Activated CD4-positive, alpha-beta T cell treated with anti-CD3 and anti-CD28 coated beads, Interleukin-2, amount 50 U/mL, for 16 hours (primary cell): Measurements from ENCODE around the gene HOXC9.

ENCODE experiments used
- DNase-seq: peaks from one replicate; pipeline ENCODE4 v3.0.0-alpha.2; 2020

The HOXC9 gene

GRCh38 chr12:53976823-53977595 is 23.0 kb upstream of the HOXC9 start:
- DNase-seq, result no peak

- DNase-seq, result no peak
Observed at GRCh38 chr12:53977596-53978445, 22.1 kb upstream of the HOXC9 start.

- DNase-seq, result no peak
Observed at GRCh38 chr12:53978477-53979356, 21.2 kb upstream of the HOXC9 start.

DNA sequence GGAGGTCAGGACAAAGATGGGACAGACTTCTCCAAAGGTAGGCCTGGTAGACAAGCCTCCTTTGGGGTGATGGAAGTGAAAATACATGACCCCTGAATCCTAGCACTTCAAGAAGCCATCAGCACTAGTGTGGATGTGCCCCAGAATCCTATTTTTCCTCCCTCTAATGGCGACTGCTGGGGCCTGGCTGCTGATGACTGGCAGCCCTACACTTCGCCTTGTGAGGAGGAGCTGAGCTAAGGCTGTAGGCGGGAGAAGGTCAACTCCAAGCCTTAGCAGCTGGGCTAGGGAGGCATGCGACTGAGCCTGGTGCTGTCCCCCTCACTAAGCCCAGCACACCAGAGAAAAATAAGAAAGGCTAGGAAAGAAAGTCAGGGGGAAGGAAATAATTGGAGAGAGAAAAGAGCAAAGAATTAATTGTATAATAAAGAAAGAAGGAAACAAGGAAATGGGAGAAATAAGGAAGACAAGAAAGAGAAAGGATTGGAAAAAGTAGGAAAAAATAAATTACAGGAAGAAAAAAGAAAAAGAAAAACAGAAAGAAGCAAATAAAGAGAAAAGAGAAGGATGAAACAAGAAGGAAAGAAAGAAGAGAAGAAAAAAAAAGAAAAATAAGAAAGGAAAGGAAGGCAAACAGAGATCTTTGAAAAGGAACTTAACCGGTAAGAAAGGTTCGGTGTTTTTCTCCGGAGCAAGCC is 19.7 kb upstream of the HOXC9 start:
- no peak for DNase-seq

DNA sequence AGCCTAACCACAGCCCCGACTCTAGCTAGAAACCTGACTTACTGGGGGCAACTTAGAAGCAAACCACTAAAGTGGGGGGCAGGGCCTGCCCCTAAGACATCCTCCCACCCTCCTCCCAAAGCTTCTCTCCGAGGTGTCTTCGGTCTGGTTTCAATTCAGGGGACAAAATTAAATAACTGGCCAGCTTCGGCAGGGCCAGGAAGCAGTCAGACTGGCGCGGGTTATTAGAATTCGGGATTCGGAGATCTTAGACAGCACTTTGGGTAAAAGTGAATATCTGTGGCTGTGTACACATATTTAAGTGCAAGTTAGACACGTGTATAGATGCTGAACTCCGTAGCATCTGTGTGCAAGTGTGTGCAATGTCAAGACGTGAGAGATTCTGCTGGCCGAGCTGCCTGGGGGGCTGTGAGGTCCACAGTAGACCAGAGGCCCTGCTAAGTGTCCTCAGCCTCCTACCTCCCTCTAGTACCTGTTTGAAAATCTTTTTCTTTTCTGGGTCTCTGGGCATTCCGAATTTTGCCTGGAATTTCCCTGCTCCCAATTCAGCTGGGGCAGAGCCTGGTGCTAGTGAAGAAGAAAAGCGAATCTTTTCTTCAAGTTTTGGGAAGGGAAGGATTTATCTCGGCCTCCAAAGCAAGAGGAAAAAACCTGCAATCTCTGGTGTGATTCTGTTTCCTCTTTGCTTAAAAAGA is 19.0 kb upstream of the HOXC9 start:
- DNase-seq, result no peak

DNA sequence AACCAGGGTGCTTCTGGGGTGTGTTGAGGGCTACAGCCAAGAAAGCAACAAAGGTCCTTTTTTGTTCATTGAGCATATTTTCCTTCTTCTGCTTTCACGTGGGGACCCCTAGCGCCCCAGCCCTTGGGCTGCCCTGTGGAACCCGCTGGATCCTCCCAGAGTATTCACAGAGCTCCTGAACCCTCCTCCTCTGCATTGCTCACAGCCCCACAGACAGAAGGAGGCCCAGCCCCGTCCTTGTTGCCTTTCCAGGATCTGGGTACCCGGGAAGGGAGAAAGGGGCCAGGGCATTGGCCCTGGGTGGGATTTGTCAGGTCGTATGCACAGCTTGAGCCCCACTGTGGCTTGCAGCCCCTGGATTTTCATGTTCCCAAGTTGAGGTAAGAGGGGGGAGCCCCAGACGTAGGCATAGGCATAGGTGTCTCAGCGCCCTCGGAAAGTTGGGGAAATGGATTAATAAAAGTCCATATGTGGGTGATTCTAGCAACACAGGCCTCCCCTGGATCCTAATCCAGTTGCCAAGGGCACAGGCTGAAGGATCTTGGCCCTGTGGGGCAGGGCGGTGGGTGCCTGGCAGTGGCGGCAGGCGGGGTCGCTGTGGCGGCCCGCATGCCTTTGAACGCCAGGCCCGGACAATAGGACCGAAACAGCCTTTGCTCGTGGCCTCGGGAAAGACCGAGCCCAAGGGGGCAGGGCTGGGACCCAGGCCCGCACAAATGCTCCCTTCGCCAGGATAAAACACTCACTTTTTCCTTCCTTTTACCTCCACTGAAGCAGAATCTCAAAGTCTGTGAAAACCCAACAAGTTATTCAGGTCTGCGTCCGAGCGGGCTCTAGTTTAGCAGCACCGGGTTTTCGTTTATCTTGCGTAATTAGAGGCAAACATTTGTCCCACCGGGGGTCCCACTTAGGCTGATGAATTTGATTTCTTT is 18.1 kb upstream of the HOXC9 start:
- DNase-seq, result no peak

- DNase-seq, result no peak
Observed at GRCh38 chr12:53982648-53983567, 17.1 kb upstream of the HOXC9 start.

- no peak for DNase-seq
Observed at GRCh38 chr12:53983568-53983949, 16.4 kb upstream of the HOXC9 start.

- no peak for DNase-seq
Observed at GRCh38 chr12:53983950-53984572, 15.9 kb upstream of the HOXC9 start.

DNA sequence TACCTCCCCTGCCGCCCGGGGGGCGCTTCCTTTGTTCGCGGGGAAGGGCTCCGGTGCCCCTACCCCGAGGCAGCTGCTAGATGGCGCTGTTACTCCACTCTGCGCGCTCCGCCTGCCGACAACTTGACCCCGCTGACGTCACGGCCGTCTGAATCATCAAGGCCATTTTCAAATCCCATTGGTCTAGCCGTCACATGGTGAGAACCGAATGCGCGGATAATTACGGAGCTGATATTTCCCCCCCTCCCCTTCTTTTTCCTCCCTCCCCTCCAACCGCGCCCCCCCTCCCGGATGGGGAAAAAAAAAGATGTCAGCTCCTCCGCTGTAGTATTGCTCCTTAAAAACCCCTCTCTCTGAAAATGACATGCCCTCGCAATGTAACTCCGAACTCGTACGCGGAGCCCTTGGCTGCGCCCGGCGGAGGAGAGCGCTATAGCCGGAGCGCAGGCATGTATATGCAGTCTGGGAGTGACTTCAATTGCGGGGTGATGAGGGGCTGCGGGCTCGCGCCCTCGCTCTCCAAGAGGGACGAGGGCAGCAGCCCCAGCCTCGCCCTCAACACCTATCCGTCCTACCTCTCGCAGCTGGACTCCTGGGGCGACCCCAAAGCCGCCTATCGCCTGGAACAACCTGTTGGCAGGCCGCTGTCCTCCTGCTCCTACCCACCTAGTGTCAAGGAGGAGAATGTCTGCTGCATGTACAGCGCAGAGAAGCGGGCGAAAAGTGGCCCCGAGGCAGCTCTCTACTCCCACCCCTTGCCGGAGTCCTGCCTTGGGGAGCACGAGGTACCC is 14.9 kb upstream of the HOXC9 start, which contains the start of gene HOXC10:
Gene HOXC10, plus strand, starts transcription at position 246 of the 791 bp plus-strand sequence. Its CDS starts 114 bp downstream, at position 360.
- DNase-seq, result peak; percentile 87

DNA sequence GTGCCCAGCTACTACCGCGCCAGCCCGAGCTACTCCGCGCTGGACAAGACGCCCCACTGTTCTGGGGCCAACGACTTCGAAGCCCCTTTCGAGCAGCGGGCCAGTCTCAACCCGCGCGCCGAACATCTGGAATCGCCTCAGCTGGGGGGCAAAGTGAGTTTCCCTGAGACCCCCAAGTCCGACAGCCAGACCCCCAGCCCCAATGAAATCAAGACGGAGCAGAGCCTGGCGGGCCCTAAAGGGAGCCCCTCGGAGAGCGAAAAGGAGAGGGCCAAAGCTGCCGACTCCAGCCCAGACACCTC is 14.3 kb upstream of the HOXC9 start:
- DNase-seq, result no peak

- peak; percentile 25 for DNase-seq
Observed at GRCh38 chr12:53985994-53986685, 13.8 kb upstream of the HOXC9 start.

DNA sequence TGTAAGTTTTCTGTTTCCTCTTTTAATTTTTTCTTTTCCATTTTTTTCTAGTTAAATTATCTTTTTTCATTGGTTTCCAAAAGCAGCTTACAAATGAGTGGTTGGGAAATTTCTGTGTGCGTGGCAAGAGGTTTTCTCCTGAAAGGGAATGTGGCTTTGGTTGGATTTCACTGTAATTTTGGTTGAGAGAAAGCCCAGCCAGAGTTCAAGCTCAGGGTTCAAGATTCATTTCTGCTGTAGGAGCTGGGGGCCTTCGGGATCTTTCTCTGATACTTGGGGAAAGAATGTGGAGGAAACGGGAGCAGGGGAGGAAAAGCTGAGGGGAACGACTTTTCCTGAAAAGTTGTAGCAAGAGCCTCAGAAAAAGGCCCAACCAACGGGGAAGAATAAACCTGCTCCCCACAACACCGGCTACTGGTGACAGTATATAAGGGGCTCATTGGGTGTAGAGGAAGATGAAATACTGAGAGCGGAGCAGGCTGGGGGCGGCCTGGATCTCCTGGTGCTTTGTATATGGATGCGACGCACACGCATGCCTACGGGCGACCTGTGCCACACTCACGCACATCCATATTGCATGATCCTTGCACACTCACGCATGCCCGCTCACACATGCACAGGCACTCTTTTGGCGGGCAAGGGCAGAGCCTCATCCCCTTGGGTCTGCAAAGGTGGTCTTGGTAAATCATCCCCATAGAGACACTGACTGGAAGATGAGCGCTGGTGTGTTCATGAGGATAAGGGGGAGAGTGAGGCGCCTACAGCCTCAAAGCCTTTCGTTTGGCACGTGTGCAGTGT is 13.1 kb upstream of the HOXC9 start:
- DNase-seq, result no peak

- DNase-seq, result no peak
Observed at GRCh38 chr12:53987787-53988230, 12.2 kb upstream of the HOXC9 start.

GRCh38 chr12:53988541-53989226 is 11.3 kb upstream of the HOXC9 start:
- DNase-seq, result no peak
